PC-3 (cell line): ENCODE measurements around the gene GFOD2.

ENCODE experiments used
- EZH2 ChIP-seq: fragments of 300-600 bp; sonication (generic); IDR thresholded peaks from one replicate; pipeline ENCODE4 v1.6.1; 2017; ENCODE audit warnings: antibody characterized with exemption, mild to moderate bottlenecking, low read length; ENCODE audit not compliant: unreplicated experiment
- EZH2phosphoT487 ChIP-seq: fragments of 300-600 bp; sonication (generic); IDR thresholded peaks from 2 replicates; pipeline ENCODE4 v1.6.1; 2018; ENCODE audit warnings: mild to moderate bottlenecking, antibody characterized with exemption, low read length, borderline replicate concordance
- TF ChIP-seq, protein P1 (sequence below): fragments of 300-600 bp; sonication (generic); conservative IDR thresholded peaks from 2 replicates; pipeline ENCODE4 v1.5.1; 2017; ENCODE audit warnings: antibody characterized with exemption, low read depth, mild to moderate bottlenecking, low read length

DNA sequence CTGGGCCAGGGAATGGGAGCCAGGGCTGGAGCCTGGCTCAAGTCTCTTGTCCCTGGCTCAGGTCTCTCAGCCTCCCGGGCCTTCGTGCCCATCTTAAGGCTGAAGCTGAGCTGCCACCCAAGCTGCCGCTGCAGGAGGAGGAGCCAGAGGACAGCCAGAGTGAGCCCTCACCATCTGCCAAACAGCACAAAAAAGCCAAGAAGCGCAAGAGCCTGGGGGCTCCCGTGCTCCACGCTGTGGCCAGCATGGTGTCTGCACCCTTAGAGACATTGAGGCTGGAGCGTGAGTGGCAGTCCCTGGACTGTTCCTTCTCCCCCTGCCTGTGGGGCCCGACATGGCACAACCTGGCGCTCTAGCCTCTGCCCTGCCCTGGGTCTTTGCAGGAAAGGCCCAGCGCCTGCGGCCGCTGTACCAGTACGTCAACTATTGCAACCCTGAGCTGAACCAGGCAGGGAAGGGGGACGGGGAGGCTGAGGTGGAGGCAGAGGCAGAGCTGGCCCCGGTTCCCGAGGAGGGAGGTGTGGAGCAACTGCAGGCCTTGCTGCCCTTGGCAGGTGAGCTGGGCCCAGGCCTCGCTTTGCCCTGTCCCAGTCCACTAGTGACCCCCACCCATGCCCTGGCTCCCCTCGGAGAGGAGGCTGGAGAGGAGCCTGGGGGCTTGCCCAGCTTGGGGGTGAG lies 51.2 kb downstream of the GFOD2 start:
- TF ChIP-seq, protein P1, sequence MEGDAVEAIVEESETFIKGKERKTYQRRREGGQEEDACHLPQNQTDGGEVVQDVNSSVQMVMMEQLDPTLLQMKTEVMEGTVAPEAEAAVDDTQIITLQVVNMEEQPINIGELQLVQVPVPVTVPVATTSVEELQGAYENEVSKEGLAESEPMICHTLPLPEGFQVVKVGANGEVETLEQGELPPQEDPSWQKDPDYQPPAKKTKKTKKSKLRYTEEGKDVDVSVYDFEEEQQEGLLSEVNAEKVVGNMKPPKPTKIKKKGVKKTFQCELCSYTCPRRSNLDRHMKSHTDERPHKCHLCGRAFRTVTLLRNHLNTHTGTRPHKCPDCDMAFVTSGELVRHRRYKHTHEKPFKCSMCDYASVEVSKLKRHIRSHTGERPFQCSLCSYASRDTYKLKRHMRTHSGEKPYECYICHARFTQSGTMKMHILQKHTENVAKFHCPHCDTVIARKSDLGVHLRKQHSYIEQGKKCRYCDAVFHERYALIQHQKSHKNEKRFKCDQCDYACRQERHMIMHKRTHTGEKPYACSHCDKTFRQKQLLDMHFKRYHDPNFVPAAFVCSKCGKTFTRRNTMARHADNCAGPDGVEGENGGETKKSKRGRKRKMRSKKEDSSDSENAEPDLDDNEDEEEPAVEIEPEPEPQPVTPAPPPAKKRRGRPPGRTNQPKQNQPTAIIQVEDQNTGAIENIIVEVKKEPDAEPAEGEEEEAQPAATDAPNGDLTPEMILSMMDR, result peak; percentile 53
- TF ChIP-seq EZH2 (no peak), EZH2phosphoT487 (no peak)
